Epithelial cell of proximal tubule (primary cell): Measurements from ENCODE around the gene ROBO2. TPM values are rescaled to one million over a fixed set of nuclear protein-coding genes. Genes with fewer than 3 reads are reported as not detected.

Experiments
- DNase-seq: peaks from one replicate; pipeline ENCODE4 v3.0.0-alpha.2; 2011; ENCODE audit warnings: low read depth
- H3K4me3 ChIP-seq: 2 replicates; pipeline ENCODE4 v1.5.1; 2011; ENCODE audit warnings: low read depth, mild to moderate bottlenecking, low read length
- total RNA-seq: library from RNA; depleted of rRNA; stranded (reverse); fragments of >200 nt; gene quantifications from 2 replicates; pipeline ENCODE4 v1.2.3, GENCODE V29; 2015
- TF ChIP-seq, protein P1 (sequence below): conservative IDR thresholded peaks from 2 replicates; pipeline ENCODE4 v1.5.1; 2012; ENCODE audit warnings: low read depth, mild to moderate bottlenecking, low read length

The ROBO2 gene
- total RNA-seq, 1 donor from 2014 or later, result 0.52 TPM

DNA sequence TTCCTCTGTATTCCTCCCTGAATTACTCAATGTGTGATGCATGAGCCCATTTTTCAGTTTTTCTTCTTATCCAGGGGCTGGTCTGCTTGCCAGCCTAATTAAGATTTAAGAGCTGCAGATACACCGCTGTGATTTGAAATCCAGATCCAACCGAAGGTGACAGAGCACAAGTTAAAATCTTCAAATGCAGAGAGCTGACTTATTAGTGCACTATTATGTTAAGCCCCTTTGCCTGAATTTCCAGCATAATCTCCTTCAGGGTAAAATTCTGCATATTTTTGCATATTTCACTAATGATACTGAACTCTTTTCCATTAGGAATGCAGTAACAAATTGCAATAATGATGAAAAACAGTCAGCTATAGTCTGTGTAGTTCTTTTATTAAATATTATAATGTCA, 583.6 kb downstream of the ROBO2 start:
- no peak for DNase-seq
- TF ChIP-seq, protein P1, sequence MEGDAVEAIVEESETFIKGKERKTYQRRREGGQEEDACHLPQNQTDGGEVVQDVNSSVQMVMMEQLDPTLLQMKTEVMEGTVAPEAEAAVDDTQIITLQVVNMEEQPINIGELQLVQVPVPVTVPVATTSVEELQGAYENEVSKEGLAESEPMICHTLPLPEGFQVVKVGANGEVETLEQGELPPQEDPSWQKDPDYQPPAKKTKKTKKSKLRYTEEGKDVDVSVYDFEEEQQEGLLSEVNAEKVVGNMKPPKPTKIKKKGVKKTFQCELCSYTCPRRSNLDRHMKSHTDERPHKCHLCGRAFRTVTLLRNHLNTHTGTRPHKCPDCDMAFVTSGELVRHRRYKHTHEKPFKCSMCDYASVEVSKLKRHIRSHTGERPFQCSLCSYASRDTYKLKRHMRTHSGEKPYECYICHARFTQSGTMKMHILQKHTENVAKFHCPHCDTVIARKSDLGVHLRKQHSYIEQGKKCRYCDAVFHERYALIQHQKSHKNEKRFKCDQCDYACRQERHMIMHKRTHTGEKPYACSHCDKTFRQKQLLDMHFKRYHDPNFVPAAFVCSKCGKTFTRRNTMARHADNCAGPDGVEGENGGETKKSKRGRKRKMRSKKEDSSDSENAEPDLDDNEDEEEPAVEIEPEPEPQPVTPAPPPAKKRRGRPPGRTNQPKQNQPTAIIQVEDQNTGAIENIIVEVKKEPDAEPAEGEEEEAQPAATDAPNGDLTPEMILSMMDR, result no peak
- H3K4me3 ChIP-seq, result no peak overlapping the region

DNA sequence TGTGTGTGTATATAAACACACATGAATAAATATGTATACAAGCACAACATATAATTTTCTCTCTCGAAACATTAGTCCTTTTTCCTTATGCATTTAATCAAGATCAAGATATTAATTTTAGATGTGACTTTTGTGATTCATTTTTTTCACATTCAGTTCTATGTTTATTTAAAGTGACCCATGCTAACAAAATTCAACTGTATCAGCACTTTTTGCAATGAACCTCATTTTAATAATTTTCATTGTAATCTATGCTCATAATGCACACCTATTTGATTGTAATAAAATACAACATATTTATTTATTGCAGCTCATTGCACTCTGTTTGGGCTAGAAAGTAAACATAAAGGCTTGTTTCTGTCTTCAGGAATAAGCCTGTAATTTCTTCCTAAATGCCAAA, 586.3 kb downstream of the ROBO2 start:
- TF ChIP-seq, protein P1, result no peak
- DNase-seq, result no peak
- H3K4me3 ChIP-seq, result no peak overlapping the region

DNA sequence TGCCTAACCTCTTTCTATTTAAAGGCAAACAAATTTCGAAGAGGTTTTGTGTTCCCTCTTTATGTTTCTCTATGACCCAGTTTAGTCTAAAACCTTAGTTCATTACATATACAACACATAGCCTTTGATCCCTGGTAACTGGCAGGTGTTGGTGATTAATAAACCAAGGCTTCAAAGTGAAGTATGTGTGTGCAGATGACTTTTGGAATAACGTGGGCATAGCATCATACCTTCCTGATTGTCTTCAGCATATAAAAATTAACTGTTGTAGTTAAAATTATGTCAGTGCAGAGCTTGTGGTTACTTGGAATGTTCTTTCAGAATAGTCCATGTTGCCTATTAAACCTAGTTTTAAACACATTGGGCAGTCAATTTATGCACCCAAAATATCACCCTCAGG, 608.3 kb downstream of the ROBO2 start:
- TF ChIP-seq, protein P1, result no peak
- no peak overlapping the region for H3K4me3 ChIP-seq
- DNase-seq, result no peak

DNA sequence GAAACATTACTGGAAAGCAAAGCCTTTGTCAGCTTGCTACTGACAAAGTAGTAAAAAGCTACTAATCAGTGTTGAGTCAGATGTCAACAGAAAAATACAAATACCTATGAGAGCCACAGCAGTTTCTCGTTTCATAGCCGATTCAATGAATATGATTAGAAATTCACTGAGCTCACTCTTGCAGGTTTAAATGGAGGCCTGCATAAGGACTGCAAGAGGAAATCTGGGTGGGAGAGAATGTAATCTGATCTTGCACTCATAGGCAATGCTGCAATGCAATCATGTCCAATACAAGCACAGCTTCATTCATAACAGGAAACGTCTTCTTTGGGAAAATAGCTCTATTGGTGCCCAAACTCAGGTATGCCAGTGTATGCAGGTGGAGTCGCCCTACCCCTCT, 608.8 kb downstream of the ROBO2 start:
- TF ChIP-seq, protein P1, result no peak
- no peak overlapping the region for H3K4me3 ChIP-seq
- no peak for DNase-seq

DNA sequence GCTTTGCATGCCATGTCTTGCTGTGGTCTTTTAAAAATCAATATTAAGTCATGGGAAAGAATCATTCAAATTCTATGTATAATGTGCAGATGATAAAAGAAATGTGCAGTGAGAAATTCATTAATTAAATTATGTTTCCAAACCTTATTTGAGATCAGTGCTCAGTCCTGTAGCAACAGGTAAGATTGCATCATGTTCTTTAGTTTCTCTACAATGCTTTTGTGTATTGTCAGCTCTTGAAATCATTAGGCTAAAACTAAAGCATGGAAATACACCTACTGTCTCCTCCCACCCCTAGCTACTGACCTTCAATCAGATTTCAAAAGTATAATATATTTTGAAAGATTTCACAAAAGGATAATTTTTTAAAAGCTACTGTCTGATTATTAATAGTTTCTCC, 612.7 kb downstream of the ROBO2 start:
- no peak overlapping the region for H3K4me3 ChIP-seq
- DNase-seq, result no peak
- TF ChIP-seq, protein P1, result no peak

DNA sequence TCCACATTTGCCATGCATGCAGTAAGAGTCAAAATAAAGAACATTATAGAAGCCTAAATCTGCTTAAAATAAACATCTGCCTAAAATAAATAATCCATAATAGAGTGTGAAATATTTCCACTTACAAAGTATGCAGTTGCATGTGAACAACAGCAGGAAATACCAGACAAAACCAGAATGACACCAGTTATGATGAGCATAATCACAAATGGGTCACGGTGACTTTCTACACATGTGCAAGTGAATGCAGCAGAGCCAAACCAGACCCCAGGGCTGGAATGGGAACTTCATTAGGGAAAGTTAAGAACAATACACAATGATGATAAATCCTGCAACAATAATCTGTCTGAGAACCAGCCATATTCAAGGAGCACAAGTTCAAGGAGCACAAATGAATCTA, 615.5 kb downstream of the ROBO2 start:
- no peak overlapping the region for H3K4me3 ChIP-seq
- no peak for DNase-seq
- TF ChIP-seq, protein P1, result no peak

DNA sequence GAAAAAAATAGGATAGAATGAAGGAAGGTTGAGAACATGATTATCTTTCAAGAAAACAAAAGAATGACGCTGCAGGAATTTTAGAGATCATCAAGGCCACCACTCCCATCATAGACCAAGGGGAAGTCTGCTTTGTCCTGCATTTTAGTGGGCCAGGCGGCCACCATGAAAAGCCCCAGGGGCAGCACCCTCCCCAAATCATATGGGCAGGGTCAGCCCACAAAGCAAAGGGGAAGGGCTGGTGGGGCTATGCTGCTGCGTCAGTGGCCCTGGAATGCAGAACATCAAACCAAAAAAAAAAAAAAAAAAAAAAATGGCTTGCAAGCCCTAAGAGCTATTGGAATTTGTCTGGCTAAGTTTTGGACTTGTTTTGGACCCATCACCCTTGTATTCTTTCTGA, 620.8 kb downstream of the ROBO2 start:
- DNase-seq, result no peak
- H3K4me3 ChIP-seq, result no peak overlapping the region

More for the DNA sequence above, 620.8 kb downstream of the ROBO2 start:
- TF ChIP-seq, protein P1, result no peak
